ENCODE results near the gene FAM170B. TPM values are rescaled to one million over a fixed set of nuclear protein-coding genes. Genes with fewer than 3 reads are reported as not detected.

Gene FAM170B
- total RNA-seq, 1 experiment from 2014 or later, result not detected

DNA sequence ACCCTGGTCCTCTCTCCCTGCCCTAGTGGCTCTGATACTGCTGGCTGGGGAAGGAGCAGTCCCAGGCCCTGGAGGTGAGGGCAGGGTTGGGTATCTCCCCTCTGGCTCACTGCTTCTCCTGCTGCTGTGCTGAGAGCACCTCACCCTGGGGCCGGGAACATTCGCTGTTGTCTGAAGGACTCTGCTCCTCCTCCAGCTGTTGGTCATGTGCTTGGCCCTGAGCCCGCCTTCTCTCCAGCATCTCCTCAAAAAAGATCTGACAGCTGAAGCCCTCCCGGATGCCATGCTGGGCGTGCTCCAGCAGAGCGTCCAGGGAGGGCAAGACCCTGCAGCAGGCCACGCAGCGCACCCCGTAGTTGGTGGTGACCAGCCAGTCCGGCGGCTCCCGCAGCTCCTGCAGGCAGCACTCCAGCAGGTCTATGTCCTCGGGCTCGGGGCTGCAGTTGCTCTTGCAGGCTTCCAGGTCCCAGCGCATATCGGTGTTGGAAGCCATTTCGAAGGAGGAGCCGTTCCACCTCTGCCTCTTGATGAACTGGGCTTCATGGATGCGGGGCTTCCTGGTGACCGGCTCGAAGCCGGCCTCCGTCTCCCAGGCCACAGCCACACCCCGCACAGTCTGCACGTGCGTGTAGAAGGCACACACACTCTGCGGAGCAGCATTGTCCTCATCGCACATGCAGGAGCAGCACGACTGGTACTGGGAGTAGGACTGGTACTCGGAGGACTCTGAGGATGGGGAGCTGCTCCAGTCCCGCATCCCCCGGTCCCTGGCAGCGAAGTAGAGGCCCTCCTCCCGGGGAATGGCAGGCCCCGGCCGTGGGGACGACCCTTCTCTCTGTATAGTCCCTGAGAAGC, 2.1 kb downstream of the FAM170B start:
- Histone ChIP-seq H3K4me2 (ENCODE audit: low read depth, low read length, poor library complexity, severe bottlenecking) (no peak overlapping the region), H3K9me2 (replicated peaks; ENCODE audit: insufficient read depth, low read length) (no peaks in the 10 kb centered on the region), H3K4me1 (ENCODE audit: low read length) (no peaks in the 10 kb centered on the region), H3K27me3 (ENCODE audit: low read length) (no peaks in the 10 kb centered on the region; the same call in 1 of the 2 replicates), H4K20me1 (ENCODE audit: insufficient read depth, low read depth, low read length) (no peaks in the 10 kb centered on the region), H3K4me3 (ENCODE audit: low read length) (no peak overlapping the region), H3K36me3 (ENCODE audit: insufficient read depth, low read length) (no peaks in the 10 kb centered on the region), H2AFZ (ENCODE audit: low read length) (no peak overlapping the region), H3K27ac (ENCODE audit: low read length) (no peak overlapping the region), H3K9me3 (ENCODE audit: low read length) (no peaks in the 10 kb centered on the region), H3K9ac (ENCODE audit: low read length) (no peak overlapping the region), H3K79me2 (ENCODE audit: low read length) (no peaks in the 10 kb centered on the region)
- DNase-seq, result no peak

DNA sequence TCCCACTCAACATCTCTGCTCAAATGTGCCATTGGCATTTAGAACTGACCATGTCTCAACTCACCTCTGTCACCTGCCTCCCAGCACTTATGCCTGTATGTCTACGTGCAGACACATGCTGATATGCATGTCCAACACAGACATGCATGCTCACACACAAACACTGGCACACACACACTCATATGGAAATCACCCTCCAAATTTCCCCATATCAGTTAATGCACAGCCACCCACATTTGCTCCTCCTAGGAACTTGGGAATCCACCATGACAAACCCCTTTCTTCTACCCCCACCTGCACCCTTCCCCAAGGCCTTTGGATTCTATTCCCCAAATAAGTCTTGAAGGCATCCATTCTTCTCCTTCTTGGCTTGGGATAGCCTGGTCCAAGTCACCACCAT, 4.4 kb downstream of the FAM170B start:
- H3K4me3 ChIP-seq (ENCODE audit: low read length), result no peak overlapping the region
- H3K9ac ChIP-seq (ENCODE audit: low read length), result no peak overlapping the region
- no peaks in the 10 kb centered on the region for H3K9me3 ChIP-seq (ENCODE audit: low read length)
- H2AFZ ChIP-seq (ENCODE audit: low read length), result no peak overlapping the region
- H3K79me2 ChIP-seq (ENCODE audit: low read length), result no peaks in the 10 kb centered on the region
- H3K36me3 ChIP-seq (ENCODE audit: insufficient read depth, low read length), result no peaks in the 10 kb centered on the region
- no peak for DNase-seq
- H3K9me2 ChIP-seq (replicated peaks; ENCODE audit: insufficient read depth, low read length), result no peaks in the 10 kb centered on the region
- H4K20me1 ChIP-seq (ENCODE audit: insufficient read depth, low read depth, low read length), result no peaks in the 10 kb centered on the region
- no peak overlapping the region for H3K4me2 ChIP-seq (ENCODE audit: low read depth, low read length, poor library complexity, severe bottlenecking)
- H3K27me3 ChIP-seq (ENCODE audit: low read length), result no peaks in the 10 kb centered on the region
- H3K4me1 ChIP-seq (ENCODE audit: low read length), result no peaks in the 10 kb centered on the region
- H3K27ac ChIP-seq (ENCODE audit: low read length), result no peak overlapping the region

DNA sequence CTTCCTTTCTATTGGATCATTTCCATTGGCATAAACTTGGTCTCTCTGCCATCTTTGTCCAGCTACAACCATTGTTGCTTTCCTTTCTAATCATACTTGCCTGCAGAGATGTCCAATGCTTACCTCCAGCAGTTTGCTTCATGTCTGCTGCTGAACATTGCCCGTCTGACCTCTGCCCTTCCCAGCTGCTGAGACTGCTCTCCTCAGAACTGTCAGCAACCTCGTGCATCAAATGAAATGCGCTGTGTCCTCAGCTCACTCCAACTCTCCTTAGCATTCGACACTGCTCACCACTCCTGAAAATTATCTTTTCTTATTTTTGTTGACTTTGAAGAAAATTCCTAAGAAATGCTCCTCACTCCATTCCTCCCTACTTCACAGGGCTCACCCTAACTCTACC, 5.0 kb downstream of the FAM170B start:
- no peak overlapping the region for H2AFZ ChIP-seq (ENCODE audit: low read length)

DNA sequence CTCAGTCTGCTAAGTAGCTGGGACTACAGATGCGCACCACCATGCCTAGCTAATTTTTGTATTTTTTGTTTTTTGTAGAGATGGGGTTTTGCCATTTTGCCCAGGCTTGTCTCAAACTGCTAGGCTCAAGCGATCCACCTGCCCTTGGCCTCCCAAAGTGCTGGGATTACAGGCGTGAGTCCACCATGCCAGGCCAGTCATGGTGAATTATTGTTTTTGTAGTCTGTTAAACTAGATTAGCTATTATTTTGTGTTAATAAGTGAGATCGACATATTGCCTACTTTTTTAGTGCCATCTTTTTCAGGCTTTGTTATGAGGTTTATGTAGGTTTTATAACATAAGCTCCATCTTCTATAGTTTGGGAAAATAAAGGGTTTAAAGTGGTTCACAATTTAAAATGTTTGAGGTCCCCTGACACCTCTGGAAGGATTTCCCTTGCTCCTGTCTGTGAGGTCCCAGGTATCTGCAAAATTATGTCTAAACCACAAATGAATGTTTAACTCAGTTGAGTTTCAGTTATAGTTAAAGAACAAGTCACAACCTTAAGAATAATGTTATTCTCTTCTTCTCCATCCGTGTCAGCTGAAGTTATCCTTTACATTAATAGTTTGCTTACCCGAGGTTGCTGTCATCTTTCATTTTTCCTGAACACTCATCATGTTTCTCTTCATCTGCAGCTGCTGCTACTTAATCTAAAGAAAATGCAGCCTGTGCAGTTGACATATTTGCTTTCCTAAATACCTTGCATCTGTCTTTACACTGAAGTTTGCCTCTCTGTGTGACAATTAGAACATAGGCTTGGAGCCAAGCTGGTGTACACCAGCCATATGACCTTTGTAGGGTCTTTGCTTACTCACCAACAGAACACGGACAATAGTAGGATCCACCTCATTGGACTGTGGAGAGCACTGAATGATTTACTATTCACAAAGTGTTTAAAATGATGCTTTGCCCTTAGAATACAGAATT, 9.6 kb downstream of the FAM170B start:
- Histone ChIP-seq H3K4me1 (ENCODE audit: low read length) (no peaks in the 10 kb centered on the region), H3K4me2 (ENCODE audit: low read depth, low read length, poor library complexity, severe bottlenecking) (no peak overlapping the region), H3K9ac (ENCODE audit: low read length) (no peak overlapping the region), H2AFZ (ENCODE audit: low read length) (no peak overlapping the region), H4K20me1 (ENCODE audit: insufficient read depth, low read depth, low read length) (no peaks in the 10 kb centered on the region), H3K9me3 (ENCODE audit: low read length) (no peaks in the 10 kb centered on the region), H3K4me3 (ENCODE audit: low read length) (no peak overlapping the region), H3K79me2 (ENCODE audit: low read length) (no peaks in the 10 kb centered on the region), H3K27me3 (ENCODE audit: low read length) (no peaks in the 10 kb centered on the region), H3K36me3 (ENCODE audit: insufficient read depth, low read length) (no peaks in the 10 kb centered on the region), H3K9me2 (replicated peaks; ENCODE audit: insufficient read depth, low read length) (no peaks in the 10 kb centered on the region), H3K27ac (ENCODE audit: low read length) (no peak overlapping the region)
- no peak for DNase-seq

More for the DNA sequence above, 5.0 kb downstream of the FAM170B start:
- no peak overlapping the region for H3K9ac ChIP-seq (ENCODE audit: low read length)
- H3K4me2 ChIP-seq (ENCODE audit: low read depth, low read length, poor library complexity, severe bottlenecking), result no peak overlapping the region
- H4K20me1 ChIP-seq (ENCODE audit: insufficient read depth, low read depth, low read length), result no peaks in the 10 kb centered on the region
- no peak for DNase-seq
- H3K4me1 ChIP-seq (ENCODE audit: low read length), result no peaks in the 10 kb centered on the region
- H3K4me3 ChIP-seq (ENCODE audit: low read length), result no peak overlapping the region
- H3K79me2 ChIP-seq (ENCODE audit: low read length), result no peaks in the 10 kb centered on the region
- H3K36me3 ChIP-seq (ENCODE audit: insufficient read depth, low read length), result no peaks in the 10 kb centered on the region
- H3K9me2 ChIP-seq (replicated peaks; ENCODE audit: insufficient read depth, low read length), result no peaks in the 10 kb centered on the region
- H3K27ac ChIP-seq (ENCODE audit: low read length), result no peak overlapping the region
- no peaks in the 10 kb centered on the region for H3K9me3 ChIP-seq (ENCODE audit: low read length)
- no peaks in the 10 kb centered on the region for H3K27me3 ChIP-seq (ENCODE audit: low read length)

DNA sequence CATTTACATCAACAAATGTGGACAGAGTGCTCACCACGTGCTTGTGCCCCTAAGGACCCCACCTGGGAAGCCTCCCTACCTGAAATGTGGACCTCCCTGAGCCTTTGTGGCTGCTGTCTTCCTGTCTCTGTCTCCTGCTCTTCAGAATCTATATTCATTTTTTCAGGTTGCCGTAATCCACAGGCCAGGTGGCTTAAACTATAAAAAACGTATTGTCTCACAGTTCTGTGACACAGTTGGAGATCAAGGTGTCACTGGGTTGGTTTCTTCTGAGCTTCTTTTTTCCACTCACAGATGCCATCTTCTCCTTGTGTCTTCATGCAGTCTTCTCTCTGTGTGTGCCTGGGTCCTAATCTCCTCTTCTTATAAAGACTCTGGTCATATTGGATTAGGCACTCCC, 12.9 kb downstream of the FAM170B start:
- no peaks in the 10 kb centered on the region for H3K9me3 ChIP-seq (ENCODE audit: low read length)
- no peaks in the 10 kb centered on the region for H3K36me3 ChIP-seq (ENCODE audit: insufficient read depth, low read length)
- no peaks in the 10 kb centered on the region for H3K9me2 ChIP-seq (replicated peaks; ENCODE audit: insufficient read depth, low read length)
- H3K4me1 ChIP-seq (ENCODE audit: low read length), result no peaks in the 10 kb centered on the region
- H3K4me3 ChIP-seq (ENCODE audit: low read length), result no peak overlapping the region
- H3K4me2 ChIP-seq (ENCODE audit: low read depth, low read length, poor library complexity, severe bottlenecking), result no peak overlapping the region
- no peak for DNase-seq
- no peaks in the 10 kb centered on the region for H4K20me1 ChIP-seq (ENCODE audit: insufficient read depth, low read depth, low read length)
- no peaks in the 10 kb centered on the region for H3K79me2 ChIP-seq (ENCODE audit: low read length)
- no peak overlapping the region for H3K27ac ChIP-seq (ENCODE audit: low read length)
- no peak overlapping the region for H3K9ac ChIP-seq (ENCODE audit: low read length)
- H3K27me3 ChIP-seq (ENCODE audit: low read length), result no peaks in the 10 kb centered on the region
- no peak overlapping the region for H2AFZ ChIP-seq (ENCODE audit: low read length)

DNA sequence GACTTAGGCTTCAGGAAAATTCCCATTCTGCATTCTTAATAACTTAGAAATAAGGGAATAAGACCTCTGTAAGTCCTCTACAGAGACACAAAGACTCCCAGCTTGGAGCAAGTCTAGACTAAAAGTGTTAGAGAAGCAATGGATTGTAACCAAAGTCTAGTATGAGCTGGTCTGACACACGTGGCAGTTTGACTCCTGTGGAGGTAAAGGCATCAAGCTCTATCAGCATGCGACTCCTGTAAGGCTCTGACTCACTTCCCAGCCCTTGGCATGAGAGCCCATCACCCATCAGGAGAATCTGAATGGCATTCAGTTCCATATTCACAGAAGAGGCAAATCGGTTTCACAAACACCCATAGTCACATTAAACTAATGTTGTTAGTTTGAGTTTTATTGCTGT, 14.1 kb downstream of the FAM170B start:
- DNase-seq, result no peak
- Histone ChIP-seq H3K9me3 (ENCODE audit: low read length) (no peaks in the 10 kb centered on the region), H2AFZ (ENCODE audit: low read length) (no peak overlapping the region)

DNA sequence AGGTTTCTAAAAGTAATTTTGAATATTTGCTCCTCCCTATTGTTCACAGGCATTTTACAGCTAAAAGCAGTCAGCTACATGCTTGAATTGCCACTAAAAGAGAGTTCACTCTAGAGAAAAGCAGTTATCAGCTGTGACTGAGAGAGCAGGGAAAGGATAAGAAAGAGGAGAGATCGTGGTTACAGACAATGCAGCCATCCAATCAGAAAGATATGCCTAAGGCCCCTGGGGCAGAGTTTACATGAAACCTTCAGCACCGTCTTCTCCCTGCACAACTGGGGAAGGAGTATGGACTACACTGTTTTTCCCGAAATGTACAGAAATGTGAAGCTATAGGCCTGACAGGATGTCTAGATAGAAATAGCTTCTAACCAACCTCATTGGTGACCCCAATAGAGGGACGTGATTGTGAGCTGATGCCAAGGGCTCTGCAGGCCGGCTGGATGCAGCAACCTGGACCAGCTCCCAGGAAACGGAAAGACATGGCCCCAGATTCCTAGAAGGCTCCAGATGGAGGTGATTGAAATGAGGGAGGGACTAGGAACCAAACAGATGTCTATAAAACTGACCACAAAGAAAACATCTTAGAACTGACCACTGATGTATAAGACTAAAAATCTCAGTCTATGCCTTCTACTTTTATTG, 15.3 kb downstream of the FAM170B start:
- no peaks in the 10 kb centered on the region for H3K9me3 ChIP-seq (ENCODE audit: low read length)
- H3K9ac ChIP-seq (ENCODE audit: low read length), result no peak overlapping the region
- no peak overlapping the region for H3K4me3 ChIP-seq (ENCODE audit: low read length)
- no peaks in the 10 kb centered on the region for H3K27me3 ChIP-seq (ENCODE audit: low read length)
- H3K4me2 ChIP-seq (ENCODE audit: low read depth, low read length, poor library complexity, severe bottlenecking), result no peak overlapping the region
- no peaks in the 10 kb centered on the region for H3K4me1 ChIP-seq (ENCODE audit: low read length)
- H4K20me1 ChIP-seq (ENCODE audit: insufficient read depth, low read depth, low read length), result no peaks in the 10 kb centered on the region
- DNase-seq, result no peak
- H3K27ac ChIP-seq (ENCODE audit: low read length), result no peak overlapping the region
- no peaks in the 10 kb centered on the region for H3K9me2 ChIP-seq (replicated peaks; ENCODE audit: insufficient read depth, low read length)
- H2AFZ ChIP-seq (ENCODE audit: low read length), result no peak overlapping the region
- H3K79me2 ChIP-seq (ENCODE audit: low read length), result no peaks in the 10 kb centered on the region
- H3K36me3 ChIP-seq (ENCODE audit: insufficient read depth, low read length), result no peaks in the 10 kb centered on the region

More for the DNA sequence above, 14.1 kb downstream of the FAM170B start:
- Histone ChIP-seq H3K27me3 (ENCODE audit: low read length) (no peaks in the 10 kb centered on the region), H3K79me2 (ENCODE audit: low read length) (no peaks in the 10 kb centered on the region), H3K36me3 (ENCODE audit: insufficient read depth, low read length) (no peaks in the 10 kb centered on the region), H3K9ac (ENCODE audit: low read length) (no peak overlapping the region), H3K9me2 (replicated peaks; ENCODE audit: insufficient read depth, low read length) (no peaks in the 10 kb centered on the region), H4K20me1 (ENCODE audit: insufficient read depth, low read depth, low read length) (no peaks in the 10 kb centered on the region), H3K4me1 (ENCODE audit: low read length) (no peaks in the 10 kb centered on the region), H3K4me2 (ENCODE audit: low read depth, low read length, poor library complexity, severe bottlenecking) (no peak overlapping the region), H3K4me3 (ENCODE audit: low read length) (no peak overlapping the region), H3K27ac (ENCODE audit: low read length) (no peak overlapping the region)
